GM18867 (cell line): Measurements from ENCODE around the gene TMEM132D.
"Not testable (repeated sequence)": the region's sequence is repeated elsewhere in the genome, so short reads cannot be mapped to it uniquely, and the experiment has no call there.

ENCODE experiments used
- ATAC-seq: cut with Tn5 transposase; IDR thresholded peaks from one replicate; pipeline ENCODE4 v1.9.1; 2021; ENCODE audit warnings: mild to moderate bottlenecking, moderate library complexity; ENCODE audit not compliant: unreplicated experiment

Gene TMEM132D

GRCh38 chr12:129203456-129203855, 700.4 kb downstream of the TMEM132D start:
- no peak for ATAC-seq

- ATAC-seq = no peak
Measured at GRCh38 chr12:129202109-129202814, 701.6 kb downstream of the TMEM132D start.

DNA sequence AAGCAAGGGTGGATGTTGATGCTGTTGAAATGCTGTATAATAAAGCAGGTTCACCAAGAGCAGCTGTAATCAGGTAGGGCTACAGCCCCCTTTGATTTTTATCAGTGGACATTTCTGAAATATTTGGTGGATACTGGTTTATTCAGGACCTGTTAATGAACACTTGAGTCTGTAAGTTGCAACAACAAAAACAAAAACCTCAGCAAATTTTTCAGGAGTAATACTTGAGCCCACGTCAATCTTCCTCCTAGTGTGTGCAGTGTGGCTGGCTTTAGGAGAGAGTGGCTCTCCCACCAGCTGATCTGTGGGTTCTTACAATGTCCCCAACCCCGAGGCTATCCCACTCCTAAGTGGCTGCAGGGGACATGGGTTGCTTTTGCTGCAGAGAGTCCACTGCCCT, 702.8 kb downstream of the TMEM132D start:
- ATAC-seq = no peak

DNA sequence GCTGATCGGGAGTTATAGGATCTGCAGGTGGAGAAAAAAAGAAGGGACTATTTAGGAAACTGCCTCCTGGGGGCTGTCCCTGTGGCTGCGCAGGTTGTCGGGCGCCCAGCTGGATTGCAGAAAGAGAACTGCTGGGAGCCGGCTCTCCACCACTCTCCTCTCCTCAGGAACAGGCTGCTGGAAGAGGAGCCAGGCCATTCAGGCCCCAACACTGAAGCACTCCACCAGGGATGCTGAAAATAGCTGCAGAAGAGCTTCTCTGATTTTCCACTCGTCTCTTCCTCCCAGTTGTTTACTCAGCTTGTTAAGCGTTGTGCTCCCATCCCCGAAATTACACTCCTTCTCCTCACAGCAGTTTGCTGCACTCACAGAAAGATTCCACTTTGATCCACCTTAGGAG, 703.2 kb downstream of the TMEM132D start:
- ATAC-seq = no peak

- ATAC-seq = no peak
Measured at GRCh38 chr12:129196927-129197326, 706.9 kb downstream of the TMEM132D start.

DNA sequence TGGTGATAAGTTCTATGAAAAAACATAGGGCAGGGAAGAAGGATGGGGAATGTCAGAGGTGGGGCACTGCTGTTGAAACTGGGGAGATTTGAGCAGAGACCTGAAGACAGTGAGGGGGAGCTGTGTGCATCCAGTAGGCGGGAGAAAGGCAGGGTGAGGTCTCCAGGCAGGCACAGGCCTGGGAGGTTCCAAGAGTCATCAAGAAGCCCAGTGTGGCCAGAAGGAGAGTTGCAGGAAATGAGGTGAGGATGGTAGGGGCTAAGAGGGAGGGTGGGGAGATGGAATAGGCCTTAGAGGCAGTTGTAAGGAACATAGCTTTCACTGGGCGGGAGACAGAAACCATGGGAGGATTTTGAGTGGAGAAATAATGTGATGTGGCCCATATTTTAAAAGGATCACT, 708.7 kb downstream of the TMEM132D start:
- ATAC-seq = no peak

DNA sequence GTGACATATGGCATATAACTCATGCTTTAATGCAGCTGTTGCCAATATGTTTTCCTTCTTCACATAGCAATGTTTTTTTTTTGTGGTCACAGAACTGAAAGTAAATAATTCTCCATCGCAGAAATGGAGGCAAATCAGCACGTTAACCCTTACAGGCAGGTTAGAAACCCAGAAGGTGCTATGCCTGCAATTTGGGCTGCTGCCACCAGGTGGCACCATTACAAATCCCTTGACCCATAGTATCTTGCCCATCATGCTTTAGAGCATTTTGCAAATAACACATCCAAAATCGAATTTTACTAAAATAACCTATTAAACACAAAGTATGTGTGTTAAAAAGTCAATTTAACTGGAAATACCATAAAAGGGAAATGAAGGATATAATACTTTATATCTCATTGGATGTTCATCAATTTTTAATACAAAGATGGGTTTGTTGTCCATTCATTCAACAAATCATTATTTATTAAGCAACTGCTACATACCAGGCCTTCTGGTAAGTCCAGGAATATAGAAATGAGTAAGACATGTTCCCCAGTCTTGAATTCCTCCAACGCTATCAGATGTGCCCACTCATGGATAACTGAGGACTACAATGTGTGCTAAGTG, 710.5 kb downstream of the TMEM132D start:
- no peak for ATAC-seq

DNA sequence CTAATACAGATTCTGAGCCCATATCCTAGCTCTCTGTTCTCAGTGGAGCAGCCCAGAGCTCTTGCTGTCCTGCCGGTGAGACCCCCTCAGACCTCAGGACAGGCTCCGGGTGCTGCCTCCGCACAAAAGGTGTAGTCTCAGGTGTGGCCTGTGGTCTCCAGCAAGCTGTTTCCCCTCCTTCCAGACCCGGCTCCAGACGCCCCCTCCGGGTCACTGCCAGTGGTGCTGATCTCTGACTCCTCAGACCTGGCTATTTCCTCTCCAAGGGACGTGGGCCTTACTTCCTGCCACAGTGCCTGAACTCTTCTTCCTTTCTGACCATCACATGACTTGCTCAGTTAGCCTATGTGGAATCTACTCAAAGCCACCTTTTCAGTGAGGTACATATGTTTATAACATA, 713.0 kb downstream of the TMEM132D start:
- no peak for ATAC-seq

DNA sequence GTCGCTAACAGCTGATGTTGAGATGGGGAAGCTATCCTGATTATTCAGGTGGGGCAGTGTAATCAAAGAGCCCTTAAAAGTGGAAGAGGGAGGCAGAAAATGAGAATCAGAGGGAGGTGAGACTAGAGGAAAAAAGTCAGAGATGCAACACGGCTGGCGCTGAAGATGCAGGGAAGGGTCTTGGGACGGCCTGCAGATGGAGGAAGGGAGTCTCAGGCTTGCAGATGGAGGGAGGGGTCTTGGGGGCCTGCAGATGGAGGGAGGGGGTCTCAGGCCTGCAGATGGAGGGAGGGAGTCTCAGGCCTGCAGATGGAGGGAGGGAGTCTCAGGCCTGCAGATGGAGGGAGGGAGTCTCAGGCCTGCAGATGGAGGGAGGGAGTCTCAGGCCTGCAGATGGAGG, 713.9 kb downstream of the TMEM132D start:
- ATAC-seq = not testable (repeated sequence)

DNA sequence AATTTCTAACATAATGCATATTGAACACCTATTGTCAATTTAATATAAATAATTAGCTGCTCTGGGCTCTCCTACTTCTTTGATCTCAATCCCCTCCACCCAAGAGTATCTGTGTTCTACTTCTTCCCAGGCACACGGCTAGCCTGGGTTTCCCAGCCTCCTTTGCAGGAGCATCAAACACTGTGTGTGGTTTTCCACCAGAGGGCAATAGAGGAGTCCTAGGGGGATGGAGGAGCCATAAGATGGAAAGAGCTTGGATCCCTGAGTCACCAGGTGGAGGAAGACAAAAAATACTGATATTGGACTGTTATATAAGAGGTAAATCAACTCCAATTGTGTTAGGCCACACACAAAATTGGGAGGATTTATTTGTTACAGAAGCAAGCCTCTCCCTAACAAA, 716.9 kb downstream of the TMEM132D start:
- no peak for ATAC-seq

- ATAC-seq = no peak
Measured at GRCh38 chr12:129185855-129186254, 718.0 kb downstream of the TMEM132D start.

DNA sequence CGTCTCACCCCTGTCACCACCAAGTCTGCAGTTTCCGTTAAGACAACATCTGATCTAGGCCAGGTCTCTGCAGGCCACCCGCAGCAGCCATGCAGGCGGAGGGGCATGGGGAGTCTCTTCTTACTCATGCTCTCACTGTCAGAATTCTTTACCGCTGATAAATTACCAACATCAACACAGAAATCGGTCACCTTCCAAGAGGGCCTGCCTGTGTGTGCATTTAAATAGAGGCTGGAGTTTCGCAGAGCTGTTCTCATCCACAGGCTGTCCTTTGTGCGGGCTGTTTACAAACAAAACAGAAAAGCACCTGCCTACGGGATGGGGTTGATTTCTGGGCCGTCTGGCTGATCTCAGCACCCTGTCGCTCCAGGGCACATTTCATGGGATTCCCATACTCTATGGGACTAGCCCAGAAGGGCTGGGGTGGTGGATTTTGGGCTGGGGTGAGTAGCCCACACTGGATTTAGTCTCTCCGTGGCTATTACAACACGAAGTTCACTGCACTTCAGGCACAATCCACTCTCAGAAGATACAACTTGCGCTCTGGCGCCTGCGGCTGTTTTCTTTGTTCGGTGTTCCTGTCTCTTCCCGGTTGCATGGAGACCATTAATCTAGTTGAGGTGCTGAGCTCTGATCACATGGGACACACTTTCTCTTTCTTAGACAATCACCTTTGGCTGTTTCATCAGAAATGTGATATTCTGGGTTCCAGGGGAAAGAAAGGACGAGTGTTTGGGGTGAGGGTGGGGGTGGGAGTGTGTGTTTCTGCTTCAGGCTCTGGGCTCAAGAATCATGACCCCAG, 719.5 kb downstream of the TMEM132D start:
- no peak for ATAC-seq

GRCh38 chr12:129179941-129180553, 723.8 kb downstream of the TMEM132D start:
- ATAC-seq = no peak

GRCh38 chr12:129169928-129170327, 733.9 kb downstream of the TMEM132D start:
- ATAC-seq = no peak

- no peak for ATAC-seq
Measured at GRCh38 chr12:129163861-129164260, 740.0 kb downstream of the TMEM132D start.

DNA sequence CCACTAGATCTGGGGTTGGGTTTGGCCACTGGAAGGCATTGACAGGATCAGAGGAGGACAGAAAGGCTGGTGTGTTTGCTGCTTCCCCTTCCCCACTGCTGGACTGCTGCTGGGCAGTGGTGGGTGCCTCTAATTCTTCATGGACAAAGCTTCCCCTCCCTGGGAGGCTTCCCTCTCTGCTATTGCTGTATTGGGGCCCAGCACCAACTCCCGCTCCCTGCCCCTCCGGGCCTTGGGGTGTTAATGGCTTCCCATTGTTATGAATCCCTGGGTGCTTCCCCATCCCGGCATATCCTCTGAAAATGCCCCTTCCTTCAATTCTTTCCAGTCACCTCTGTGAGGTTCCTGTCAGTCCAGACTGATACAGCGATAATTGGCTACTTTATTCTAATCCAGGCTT, 740.4 kb downstream of the TMEM132D start:
- no peak for ATAC-seq

DNA sequence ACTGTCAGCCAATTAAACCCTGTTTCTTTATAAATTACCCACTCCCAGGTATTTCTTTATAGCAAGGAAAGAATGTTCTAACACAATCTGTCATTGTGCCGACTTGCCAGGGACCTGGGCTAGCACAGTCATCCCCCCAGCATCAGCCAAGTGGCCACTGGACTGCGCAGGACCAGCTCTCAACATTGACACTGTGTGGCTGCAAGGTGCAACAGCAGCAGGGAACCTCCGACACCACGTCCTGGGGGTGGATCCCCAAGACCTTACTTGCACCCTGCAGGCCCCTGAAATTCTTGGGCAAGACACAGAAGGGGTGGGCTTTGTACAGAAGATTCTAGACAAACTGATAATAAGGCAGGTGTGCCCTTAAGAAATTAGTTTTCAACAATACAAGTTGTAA, 741.0 kb downstream of the TMEM132D start:
- ATAC-seq = no peak

- ATAC-seq = no peak
Measured at GRCh38 chr12:129161511-129161910, 742.3 kb downstream of the TMEM132D start.

- no peak for ATAC-seq
Measured at GRCh38 chr12:129160282-129160681, 743.5 kb downstream of the TMEM132D start.

GRCh38 chr12:129152351-129153104, 751.3 kb downstream of the TMEM132D start:
- ATAC-seq = no peak

GRCh38 chr12:129150721-129151120, 753.1 kb downstream of the TMEM132D start:
- no peak for ATAC-seq
